ENCODE data around the gene TNNI3.

The TNNI3 gene

DNA sequence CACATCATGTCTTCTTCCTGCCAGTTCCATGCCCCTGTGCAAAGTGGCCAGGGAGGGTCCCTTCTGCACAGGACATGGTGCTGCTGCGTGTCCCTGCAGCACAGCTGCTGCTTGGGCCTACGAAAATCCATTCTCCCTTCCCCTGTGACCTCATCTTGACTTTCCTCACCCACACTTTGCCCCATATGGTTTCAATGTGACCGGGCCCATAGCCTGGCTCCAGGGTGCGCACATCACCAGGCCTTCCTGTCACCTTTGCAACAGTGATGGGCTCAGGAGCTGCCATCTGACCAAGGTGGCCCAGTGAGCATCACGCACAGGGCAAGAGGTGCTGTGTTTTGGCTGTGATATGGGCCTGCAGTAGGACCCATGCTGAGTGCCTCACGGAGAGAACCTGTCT lies 50.9 kb downstream of the TNNI3 start:
- no peaks in the 10 kb centered on the region for H3K36me3 ChIP-seq (ENCODE audit: insufficient read depth)
- no peaks in the 10 kb centered on the region for H3K79me2 ChIP-seq (ENCODE audit: insufficient read depth, low read depth)
- no peak overlapping the region for H3K4me3 ChIP-seq (IDR thresholded peaks at IDR 0.05; ENCODE audit: insufficient read depth, low read depth, low read length)
- H3K27me3 ChIP-seq (ENCODE audit: insufficient read depth, low read depth) = no peaks in the 10 kb centered on the region
- H3K9ac ChIP-seq = no peak overlapping the region
- TF ChIP-seq, protein P1, sequence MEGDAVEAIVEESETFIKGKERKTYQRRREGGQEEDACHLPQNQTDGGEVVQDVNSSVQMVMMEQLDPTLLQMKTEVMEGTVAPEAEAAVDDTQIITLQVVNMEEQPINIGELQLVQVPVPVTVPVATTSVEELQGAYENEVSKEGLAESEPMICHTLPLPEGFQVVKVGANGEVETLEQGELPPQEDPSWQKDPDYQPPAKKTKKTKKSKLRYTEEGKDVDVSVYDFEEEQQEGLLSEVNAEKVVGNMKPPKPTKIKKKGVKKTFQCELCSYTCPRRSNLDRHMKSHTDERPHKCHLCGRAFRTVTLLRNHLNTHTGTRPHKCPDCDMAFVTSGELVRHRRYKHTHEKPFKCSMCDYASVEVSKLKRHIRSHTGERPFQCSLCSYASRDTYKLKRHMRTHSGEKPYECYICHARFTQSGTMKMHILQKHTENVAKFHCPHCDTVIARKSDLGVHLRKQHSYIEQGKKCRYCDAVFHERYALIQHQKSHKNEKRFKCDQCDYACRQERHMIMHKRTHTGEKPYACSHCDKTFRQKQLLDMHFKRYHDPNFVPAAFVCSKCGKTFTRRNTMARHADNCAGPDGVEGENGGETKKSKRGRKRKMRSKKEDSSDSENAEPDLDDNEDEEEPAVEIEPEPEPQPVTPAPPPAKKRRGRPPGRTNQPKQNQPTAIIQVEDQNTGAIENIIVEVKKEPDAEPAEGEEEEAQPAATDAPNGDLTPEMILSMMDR (conservative IDR thresholded peaks at IDR 0.05; ENCODE audit: low read depth, low read length) = no peak
- no peak overlapping the region for H3K27ac ChIP-seq
- no peaks in the 10 kb centered on the region for H3K4me1 ChIP-seq (ENCODE audit: low read depth, poor library complexity, severe bottlenecking)
- no peak overlapping the region for H2AFZ ChIP-seq (ENCODE audit: low read depth)
- no peaks in the 10 kb centered on the region for H4K20me1 ChIP-seq (ENCODE audit: insufficient read depth)
- H3K4me2 ChIP-seq = no peak overlapping the region

- H3K27ac ChIP-seq = no peak overlapping the region
Measured at GRCh38 chr19:55105237-55105636, 52.3 kb downstream of the TNNI3 start.

GRCh38 chr19:55103190-55103589 lies 54.3 kb downstream of the TNNI3 start:
- Histone ChIP-seq H3K4me1 (ENCODE audit: low read depth, poor library complexity, severe bottlenecking) (no peaks in the 10 kb centered on the region), H2AFZ (ENCODE audit: low read depth) (no peak overlapping the region), H4K20me1 (ENCODE audit: insufficient read depth) (no peaks in the 10 kb centered on the region), H3K79me2 (ENCODE audit: insufficient read depth, low read depth) (no peaks in the 10 kb centered on the region), H3K36me3 (ENCODE audit: insufficient read depth) (no peaks in the 10 kb centered on the region), H3K27ac (no peak overlapping the region), H3K9ac (no peak overlapping the region), H3K4me2 (no peak overlapping the region), H3K27me3 (ENCODE audit: insufficient read depth, low read depth) (no peaks in the 10 kb centered on the region), H3K4me3 (IDR thresholded peaks at IDR 0.05; ENCODE audit: insufficient read depth, low read depth, low read length) (no peak overlapping the region)
- TF ChIP-seq, protein P1 (conservative IDR thresholded peaks at IDR 0.05; ENCODE audit: low read depth, low read length) = no peak

More at GRCh38 chr19:55105237-55105636, 52.3 kb downstream of the TNNI3 start:
- no peak overlapping the region for H3K4me2 ChIP-seq
- H4K20me1 ChIP-seq (ENCODE audit: insufficient read depth) = no peaks in the 10 kb centered on the region
- H3K79me2 ChIP-seq (ENCODE audit: insufficient read depth, low read depth) = no peaks in the 10 kb centered on the region
- H3K27me3 ChIP-seq (ENCODE audit: insufficient read depth, low read depth) = no peaks in the 10 kb centered on the region
- H2AFZ ChIP-seq (ENCODE audit: low read depth) = no peak overlapping the region
- no peaks in the 10 kb centered on the region for H3K4me1 ChIP-seq (ENCODE audit: low read depth, poor library complexity, severe bottlenecking)
- no peaks in the 10 kb centered on the region for H3K36me3 ChIP-seq (ENCODE audit: insufficient read depth)
- no peak overlapping the region for H3K4me3 ChIP-seq (IDR thresholded peaks at IDR 0.05; ENCODE audit: insufficient read depth, low read depth, low read length)
- H3K9ac ChIP-seq = no peak overlapping the region
- TF ChIP-seq, protein P1 (conservative IDR thresholded peaks at IDR 0.05; ENCODE audit: low read depth, low read length) = no peak
